Peyer's patch (tissue), 4 donors: ENCODE results near the gene RBM4.

ENCODE experiments used
- CTCF ChIP-seq, 6 experiments: fragments of 450-650 bp in 4 of 6; fragments of 200-600 bp in 2 of 6; sonication (generic) in 1 of 6; IDR thresholded peaks; one replicate each; pipeline ENCODE4 v1.5.1; 2017 to 2019; ENCODE audit warnings: antibody characterized with exemption in 6 of 6, mild to moderate bottlenecking in 3 of 6, moderate library complexity in 1 of 6
- POLR2A ChIP-seq, 2 donors: fragments of 450-650 bp; IDR thresholded peaks; one replicate each; pipeline ENCODE4 v1.5.1; 2017; ENCODE audit warnings: antibody characterized with exemption in 2 of 2, mild to moderate bottlenecking in 2 of 2, moderate library complexity in 2 of 2

- TF ChIP-seq CTCF (IDR thresholded peaks at IDR 0.05) (no peak), POLR2A (IDR thresholded peaks at IDR 0.05) (no peak)
Measured at GRCh38 chr11:66676282-66676919, 37.9 kb downstream of the RBM4 start.
